Measurements from ENCODE around the gene WNT11. TPM values are rescaled to one million over a fixed set of nuclear protein-coding genes. Genes with fewer than 3 reads are reported as not detected.
A peak's percentile ranks its signal among the peaks of the same experiment; 100 is the strongest.

The WNT11 gene
- total RNA-seq, 1 donor from 2014 or later, result 0.26 TPM

GRCh38 chr11:76150141-76150540, 56.2 kb downstream of the WNT11 start:
- Mint-ChIP-seq H3K4me1 (peaks cover 22% of the 10 kb centered on the region), H3K9me3 (no peaks in the 10 kb centered on the region), H3K4me3 (no peak overlapping the region), H3K36me3 (no peaks in the 10 kb centered on the region), H3K27ac (peak overlapping the region; percentile 60), H3K27me3 (ENCODE audit: insufficient read depth, low read depth) (peaks cover 12% of the 10 kb centered on the region)
- Histone ChIP-seq H3K9me3 (ENCODE audit: low read depth) (no peaks in the 10 kb centered on the region), H3K9ac (no peak overlapping the region), H3K4me1 (peaks cover 13% of the 10 kb centered on the region), H3K36me3 (no peaks in the 10 kb centered on the region), H3K4me2 (no peak overlapping the region), H3K27ac (no peak overlapping the region), H3K27me3 (peaks cover 31% of the 10 kb centered on the region), H4K20me1 (ENCODE audit: low read depth) (no peaks in the 10 kb centered on the region), H2AFZ (replicated peaks) (no peak overlapping the region), H3K79me2 (ENCODE audit: low read depth) (no peaks in the 10 kb centered on the region), H3F3A (ENCODE audit: low read depth) (no peaks in the 10 kb centered on the region), H3K4me3 (no peak overlapping the region)
- DNase-seq (ENCODE audit: low spot score), result no peak
- no peak for TF ChIP-seq EZH2 (IDR thresholded peaks at IDR 0.05)
- no peak for TF ChIP-seq EZH2phosphoT487 (IDR thresholded peaks at IDR 0.05)
- no peak for TF ChIP-seq CTCF (IDR thresholded peaks at IDR 0.05)

DNA sequence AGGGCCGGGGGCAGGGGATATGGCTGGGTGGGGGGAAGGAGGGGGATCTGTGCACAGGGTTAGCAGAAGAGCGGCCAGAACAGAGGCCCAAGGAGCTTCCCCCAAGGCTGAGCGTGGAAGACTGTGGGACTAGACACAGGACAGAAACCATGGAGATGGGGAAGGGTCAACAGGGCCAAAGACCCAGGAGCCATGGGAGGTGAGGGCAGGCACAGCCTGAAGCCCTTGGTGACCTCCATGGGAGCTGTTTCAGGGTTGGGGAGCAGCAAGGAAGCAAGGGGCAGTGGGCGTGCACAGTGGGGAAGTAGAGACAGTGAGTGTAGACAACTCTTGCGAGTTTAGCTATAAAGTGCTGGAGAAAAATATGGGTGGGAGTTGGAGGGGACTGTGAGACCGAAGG, 56.6 kb downstream of the WNT11 start:
- Mint-ChIP-seq H3K27me3 (ENCODE audit: insufficient read depth, low read depth) (peaks cover 12% of the 10 kb centered on the region), H3K4me3 (no peak overlapping the region), H3K27ac (no peak overlapping the region), H3K9me3 (no peaks in the 10 kb centered on the region), H3K4me1 (peaks cover 22% of the 10 kb centered on the region), H3K36me3 (no peaks in the 10 kb centered on the region)
- no peak for DNase-seq (ENCODE audit: low spot score)
- H3F3A ChIP-seq (ENCODE audit: low read depth), result no peaks in the 10 kb centered on the region
- H3K4me3 ChIP-seq, result no peak overlapping the region
- H3K9me3 ChIP-seq (ENCODE audit: low read depth), result no peaks in the 10 kb centered on the region
- TF ChIP-seq EZH2 (IDR thresholded peaks at IDR 0.05), result no peak
- H3K4me2 ChIP-seq, result no peak overlapping the region
- H3K36me3 ChIP-seq, result no peaks in the 10 kb centered on the region
- H3K4me1 ChIP-seq, result peaks cover 13% of the 10 kb centered on the region
- H2AFZ ChIP-seq (replicated peaks), result no peak overlapping the region
- H3K27ac ChIP-seq, result no peak overlapping the region
- no peaks in the 10 kb centered on the region for H4K20me1 ChIP-seq (ENCODE audit: low read depth)
- no peaks in the 10 kb centered on the region for H3K79me2 ChIP-seq (ENCODE audit: low read depth)
- peaks cover 31% of the 10 kb centered on the region for H3K27me3 ChIP-seq
- H3K9ac ChIP-seq, result no peak overlapping the region

DNA sequence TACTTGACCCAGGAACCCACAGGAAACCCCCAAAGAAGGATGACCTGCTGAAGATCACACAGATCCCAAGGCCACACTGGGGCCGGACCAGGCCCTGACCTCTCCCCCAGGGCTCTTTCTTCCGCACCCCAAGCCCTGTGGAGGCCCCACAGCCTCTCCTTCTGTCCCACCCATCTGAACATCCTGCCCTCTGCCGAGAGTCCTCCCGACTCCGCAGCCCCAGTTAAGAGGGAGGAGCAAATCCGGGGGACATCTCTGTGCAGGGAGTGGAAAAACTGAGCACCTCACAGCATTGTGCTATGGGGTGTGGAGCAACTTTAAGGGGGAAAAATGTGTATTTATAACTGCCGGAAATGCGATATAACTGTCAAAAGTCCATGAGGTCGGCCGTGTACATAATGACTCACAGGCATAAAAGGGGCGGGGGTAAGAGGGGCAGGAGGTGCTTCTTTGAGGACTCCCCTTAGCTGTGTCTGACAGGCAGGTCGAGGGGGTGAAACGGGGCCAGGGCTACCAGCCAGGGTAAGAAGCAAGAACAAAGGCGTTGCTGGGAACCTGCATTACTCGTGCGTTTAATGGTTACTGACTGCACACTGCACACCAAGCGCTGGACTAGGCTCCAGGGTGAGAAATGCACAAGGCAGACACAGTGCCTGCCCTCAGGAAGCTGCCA, 57.2 kb downstream of the WNT11 start:
- peak overlapping the region; percentile 11 for H3K27ac Mint-ChIP-seq
- H3K79me2 ChIP-seq (ENCODE audit: low read depth), result no peaks in the 10 kb centered on the region
- H3K36me3 Mint-ChIP-seq, result no peaks in the 10 kb centered on the region
- H3K4me1 ChIP-seq, result peaks cover 13% of the 10 kb centered on the region
- H3K27me3 ChIP-seq, result peaks cover 25% of the 10 kb centered on the region
- H3K4me2 ChIP-seq, result no peak overlapping the region
- no peaks in the 10 kb centered on the region for H4K20me1 ChIP-seq (ENCODE audit: low read depth)
- DNase-seq (ENCODE audit: low spot score), result no peak
- H2AFZ ChIP-seq (replicated peaks), result no peak overlapping the region
- no peak overlapping the region for H3K4me3 ChIP-seq
- H3K36me3 ChIP-seq, result no peaks in the 10 kb centered on the region
- no peak overlapping the region for H3K9ac ChIP-seq
- H3F3A ChIP-seq (ENCODE audit: low read depth), result no peaks in the 10 kb centered on the region
- no peak overlapping the region for H3K27ac ChIP-seq
- H3K9me3 ChIP-seq (ENCODE audit: low read depth), result no peaks in the 10 kb centered on the region
- peaks cover 22% of the 10 kb centered on the region for H3K4me1 Mint-ChIP-seq
- no peak for TF ChIP-seq CTCF (IDR thresholded peaks at IDR 0.05)
- TF ChIP-seq EZH2 (IDR thresholded peaks at IDR 0.05), result no peak
- TF ChIP-seq EZH2phosphoT487 (IDR thresholded peaks at IDR 0.05), result no peak
- no peaks in the 10 kb centered on the region for H3K9me3 Mint-ChIP-seq
- H3K27me3 Mint-ChIP-seq (ENCODE audit: insufficient read depth, low read depth), result peaks cover 12% of the 10 kb centered on the region
- H3K4me3 Mint-ChIP-seq, result no peak overlapping the region

DNA sequence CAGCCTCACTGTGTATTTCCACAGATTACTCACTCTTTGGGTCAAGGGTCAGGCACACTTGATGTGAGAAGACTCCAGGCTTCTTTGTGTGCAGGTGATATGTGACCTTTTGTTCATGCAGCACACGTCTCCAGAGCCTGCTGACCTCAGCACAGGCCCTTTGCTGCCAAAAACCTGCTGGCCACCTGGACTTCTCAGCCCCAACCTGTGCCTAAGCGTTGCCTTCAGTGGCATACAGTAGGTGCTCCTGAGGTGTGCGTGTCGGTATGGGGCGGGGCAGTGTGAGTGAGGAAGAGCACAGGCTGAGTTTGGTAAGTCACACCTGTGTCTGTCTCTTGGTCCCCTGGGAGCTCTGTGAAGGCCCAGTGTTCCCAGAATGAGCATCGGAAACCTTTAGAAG, 58.1 kb downstream of the WNT11 start:
- no peaks in the 10 kb centered on the region for H3K36me3 Mint-ChIP-seq
- H3K9ac ChIP-seq, result no peak overlapping the region
- no peaks in the 10 kb centered on the region for H3F3A ChIP-seq (ENCODE audit: low read depth)
- H3K79me2 ChIP-seq (ENCODE audit: low read depth), result no peaks in the 10 kb centered on the region
- no peaks in the 10 kb centered on the region for H3K36me3 ChIP-seq
- no peak overlapping the region for H2AFZ ChIP-seq (replicated peaks)
- no peaks in the 10 kb centered on the region for H3K9me3 Mint-ChIP-seq
- no peak for DNase-seq (ENCODE audit: low spot score)
- H3K4me2 ChIP-seq, result no peak overlapping the region
- TF ChIP-seq EZH2 (IDR thresholded peaks at IDR 0.05) (no peak), CTCF (IDR thresholded peaks at IDR 0.05) (no peak), EZH2phosphoT487 (IDR thresholded peaks at IDR 0.05) (no peak)
- H3K4me3 Mint-ChIP-seq, result no peak overlapping the region
- H3K27ac ChIP-seq, result no peak overlapping the region
- H3K27ac Mint-ChIP-seq, result no peak overlapping the region
- H4K20me1 ChIP-seq (ENCODE audit: low read depth), result no peaks in the 10 kb centered on the region
- H3K4me3 ChIP-seq, result no peak overlapping the region
- no peaks in the 10 kb centered on the region for H3K9me3 ChIP-seq (ENCODE audit: low read depth)
- H3K27me3 ChIP-seq, result peaks cover 22% of the 10 kb centered on the region
- H3K27me3 Mint-ChIP-seq (ENCODE audit: insufficient read depth, low read depth), result peaks cover 12% of the 10 kb centered on the region
- peaks cover 18% of the 10 kb centered on the region for H3K4me1 Mint-ChIP-seq
- peaks cover 10% of the 10 kb centered on the region for H3K4me1 ChIP-seq
